Kidney (tissue), 14 donors: Measurements from ENCODE around the gene RETREG3. TPM values are rescaled to one million over a fixed set of nuclear protein-coding genes. Genes with fewer than 3 reads are reported as not detected.
A peak's percentile ranks its signal among the peaks of the same experiment; 100 is the strongest.
"Not testable (repeated sequence)": the region's sequence is repeated elsewhere in the genome, so short reads cannot be mapped to it uniquely, and the experiment has no call there.

Experiments used
- DNase-seq, 5 donors: peaks; one replicate each; pipeline ENCODE4 v3.0.0-alpha.2; 2013 to 2020
- FAIRE-seq: peaks from 2 replicates; lab custom pipeline; 2012; peaks lifted over from hg19 to GRCh38; lab: Jason Lieb, UNC
- H3K27ac ChIP-seq, 2 donors: one replicate each; pipeline ENCODE4 v1.7.0; 2013; ENCODE audit warnings: low read depth in 2 of 2, low read length in 2 of 2, inconsistent platforms in 1 of 2
- H3K27me3 ChIP-seq: one replicate; pipeline ENCODE4 v1.7.1; 2013; ENCODE audit warnings: low read length, inconsistent platforms; ENCODE audit not compliant: control insufficient read depth, insufficient read depth
- H3K36me3 ChIP-seq, 3 donors: one replicate each; pipeline versions ENCODE4 v1.7.0 to v1.7.1; 2013; ENCODE audit warnings: low read length in 3 of 3, control low read depth in 1 of 3, inconsistent platforms in 1 of 3; ENCODE audit not compliant: insufficient read depth in 3 of 3, control insufficient read depth in 2 of 3
- H3K4me1 ChIP-seq, 3 donors: one replicate each; pipeline versions ENCODE4 v1.7.0 to v1.7.1; 2013; ENCODE audit warnings: low read length in 3 of 3, inconsistent platforms in 1 of 3, low read depth in 1 of 3; ENCODE audit not compliant: control insufficient read depth in 2 of 3, insufficient read depth in 2 of 3
- H3K4me3 ChIP-seq, 3 donors: one replicate each; pipeline versions ENCODE4 v1.7.0 to v1.8.1; 2013; ENCODE audit warnings: low read length in 3 of 3, control low read depth in 1 of 3, inconsistent platforms in 1 of 3
- H3K9ac ChIP-seq, 3 donors: one replicate each; pipeline versions ENCODE4 v1.7.0 to v1.7.1; 2013; ENCODE audit warnings: low read length in 3 of 3, control low read depth in 1 of 3, inconsistent platforms in 1 of 3
- H3K9me3 ChIP-seq, 3 donors: one replicate each; pipeline versions ENCODE4 v1.7.0 to v1.7.1; 2013; ENCODE audit warnings: low read length in 3 of 3, control low read depth in 1 of 3, inconsistent platforms in 1 of 3; ENCODE audit not compliant: control insufficient read depth in 2 of 3, insufficient read depth in 1 of 3
- CTCF ChIP-seq: IDR thresholded peaks from 3 replicates; pipeline ENCODE4 v1.5.1; 2012; ENCODE audit warnings: mild to moderate bottlenecking, moderate library complexity, borderline replicate concordance; ENCODE audit not compliant: insufficient read depth; ENCODE audit errors: extremely low read depth
- intact Hi-C: fragments of 100-400 bp; cut with DNase I; formaldehyde crosslinking; loops from one replicate; pipeline ENCODE4 v1.11.1; 2022
- polyA plus RNA-seq: library from polyadenylated mRNA; stranded (reverse); fragments of 350-450 nt; fragmentation: Illumina TruSeq; extraction: RNeasy Lipid Tissue Mini Kit (QIAGEN cat#74804); gene quantifications from one replicate; pipeline ENCODE4 v1.2.3, GENCODE V29; 2014; ENCODE audit warnings: low read depth, low replicate concordance; ENCODE audit not compliant: insufficient read depth
- total RNA-seq: library from RNA; stranded (reverse); fragmentation: NEBNext Ultra II Directional; extraction: Animal tissue kit (Norgen Biotek cat#: 25700); gene quantifications from one replicate; pipeline ENCODE4 v1.2.1, GENCODE V29; 2021
- donor health status: control.
- donor health status: control.
- donor health status: control.
- donor health status: control.
- donor health status: control.
- donor health status: DM: yes; HTN: yes; CAD: no.
- donor health status: Normal renal cell carcinoma (clear cell type).

RETREG3 gene
- total and polyA plus RNA-seq, 2 donors from 2014 or later: 22.6 to 69.5 TPM

GRCh38 chr17:42560246-42560645, 48.9 kb downstream of the RETREG3 start:
- no peak for DNase-seq
- Histone ChIP-seq H3K4me1 (peaks cover 0 to 28% (median 13%) of the 10 kb centered on the region in 3 donors), H3K36me3 (peaks cover 3 to 11% (median 6%) of the 10 kb centered on the region in 3 donors), H3K27ac (no peak overlapping the region), H3K27me3 (no peaks in the 10 kb centered on the region), H3K4me3 (no peak overlapping the region), H3K9me3 (no peaks in the 10 kb centered on the region), H3K9ac (no peak overlapping the region)
- no peak for FAIRE-seq
- intact Hi-C loops: no loop called here
- TF ChIP-seq CTCF: no peak

DNA sequence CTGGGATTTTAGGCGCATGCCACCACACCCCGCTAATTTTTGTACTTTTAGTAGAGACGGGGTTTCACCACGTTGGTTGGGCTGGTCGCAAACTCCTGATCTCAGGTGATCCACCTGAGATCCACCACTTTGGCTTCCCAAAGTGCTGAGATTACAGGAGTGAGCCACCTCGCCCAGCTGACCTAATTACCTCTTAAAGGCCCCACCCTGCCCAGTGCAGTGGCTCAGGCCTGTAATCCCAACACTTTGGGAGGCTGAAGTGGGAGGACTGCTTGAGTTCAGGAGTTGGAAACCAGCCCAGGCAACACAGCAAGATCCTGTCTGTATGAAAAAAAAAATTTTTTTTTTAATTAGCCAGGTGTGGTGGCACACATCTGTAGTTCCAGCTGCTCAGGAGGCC, 50.1 kb downstream of the RETREG3 start:
- Histone ChIP-seq H3K9me3 (no peaks in the 10 kb centered on the region), H3K27me3 (no peaks in the 10 kb centered on the region), H3K36me3 (no peaks in the 10 kb centered on the region), H3K9ac (no peak overlapping the region), H3K27ac (no peak overlapping the region), H3K4me1 (peaks cover 0 to 26% (median 6%) of the 10 kb centered on the region in 3 donors), H3K4me3 (no peak overlapping the region)
- intact Hi-C loops: no loop called here
- DNase-seq: no peak
- no peak for FAIRE-seq
- no peak for TF ChIP-seq CTCF

GRCh38 chr17:42555961-42556617, 53.1 kb downstream of the RETREG3 start:
- peaks cover 0 to 12% (median 0%) of the 10 kb centered on the region in 3 donors for H3K4me1 ChIP-seq
- H3K36me3 ChIP-seq, H3K9ac ChIP-seq, H3K27ac ChIP-seq, FAIRE-seq, H3K4me3 ChIP-seq, H3K9me3 ChIP-seq, intact Hi-C loops, H3K27me3 ChIP-seq: not testable (repeated sequence)
- peak in 2 of 5 donors; percentile 29 to 66 for DNase-seq

- peak in 1 of 5 donors; percentile 55 for DNase-seq
- no peak for FAIRE-seq
- peak overlapping the region; percentile 85 to 87 for H3K27ac ChIP-seq
- H3K4me1 ChIP-seq: peaks cover 0 to 12% (median 0%) of the 10 kb centered on the region in 3 donors
- intact Hi-C loops: no loop called here
- peak overlapping the region; percentile 70 to 73 (median 71) for H3K9ac ChIP-seq
- no peak for TF ChIP-seq CTCF
- H3K27me3 ChIP-seq: no peaks in the 10 kb centered on the region
- no peaks in the 10 kb centered on the region for H3K36me3 ChIP-seq
- no peaks in the 10 kb centered on the region for H3K9me3 ChIP-seq
- peak overlapping the region; percentile 66 to 81 (median 80) for H3K4me3 ChIP-seq
These were observed 54.0 kb downstream of the RETREG3 start for GRCh38 chr17:42555122-42555622.
